HG03108 (cell line): ENCODE measurements around the gene LRRC75A.
"Not testable (repeated sequence)": the region's sequence is repeated elsewhere in the genome, so short reads cannot be mapped to it uniquely, and the experiment has no call there.

ENCODE experiments used
- ATAC-seq: cut with Tn5 transposase; IDR thresholded peaks from one replicate; pipeline ENCODE4 v1.9.1; 2021; ENCODE audit warnings: moderate library complexity; ENCODE audit not compliant: unreplicated experiment

Gene LRRC75A

DNA sequence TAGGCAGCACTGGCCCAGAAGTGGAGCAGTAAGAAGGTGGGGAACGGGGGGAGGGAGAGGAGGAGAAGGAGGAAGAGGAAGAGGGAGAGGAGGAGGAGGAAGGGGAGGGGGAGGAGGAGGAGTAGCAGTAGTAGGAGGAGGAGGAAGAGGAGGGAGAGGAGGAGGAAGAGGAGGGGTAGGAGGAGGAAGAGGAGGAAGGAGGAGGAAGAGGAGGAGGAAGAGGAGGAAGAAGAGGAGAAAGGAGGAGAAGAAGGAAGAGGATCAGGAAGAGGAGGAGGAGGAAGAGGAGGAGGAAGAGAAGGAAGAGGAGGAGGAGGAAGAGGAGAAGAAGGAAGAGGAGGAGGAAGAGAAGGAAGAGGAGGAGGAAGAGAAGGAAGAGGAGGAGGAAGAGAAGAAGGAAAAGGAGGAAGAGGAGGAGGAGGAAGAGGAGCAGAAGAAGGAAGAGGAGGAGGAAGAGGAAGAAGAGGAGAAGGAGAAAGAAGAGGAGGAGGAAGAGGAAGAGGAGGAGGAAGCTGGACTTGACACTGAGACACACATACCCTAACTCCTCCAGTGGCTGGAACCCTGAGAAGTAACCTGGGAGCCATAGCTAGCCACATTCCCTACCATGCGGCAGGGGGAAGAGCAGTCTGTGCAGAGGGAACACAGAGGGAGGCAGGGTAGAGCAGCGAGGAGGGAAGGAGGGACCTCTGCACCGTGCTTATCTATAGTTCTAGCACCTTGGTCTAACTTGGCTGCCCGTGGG, 35.8 kb downstream of the LRRC75A start:
- ATAC-seq: no peak

DNA sequence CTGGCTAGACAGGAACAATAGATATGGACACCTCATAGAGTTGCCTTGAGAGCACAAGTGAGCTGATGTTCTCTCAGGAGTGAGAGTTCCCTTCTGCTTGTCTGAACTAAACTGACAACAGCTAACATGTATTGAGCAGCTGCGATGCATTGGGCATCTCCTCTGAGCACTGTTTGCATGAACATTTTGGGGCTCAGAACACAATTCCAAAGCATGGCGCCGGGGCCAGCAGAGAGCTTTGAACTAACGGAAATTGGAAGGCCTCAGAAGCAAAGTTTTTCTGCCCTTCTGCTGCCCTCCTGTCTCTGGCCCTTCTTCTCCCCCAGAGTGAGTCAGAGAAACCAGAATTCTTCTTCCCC, 38.5 kb downstream of the LRRC75A start:
- no peak for ATAC-seq

DNA sequence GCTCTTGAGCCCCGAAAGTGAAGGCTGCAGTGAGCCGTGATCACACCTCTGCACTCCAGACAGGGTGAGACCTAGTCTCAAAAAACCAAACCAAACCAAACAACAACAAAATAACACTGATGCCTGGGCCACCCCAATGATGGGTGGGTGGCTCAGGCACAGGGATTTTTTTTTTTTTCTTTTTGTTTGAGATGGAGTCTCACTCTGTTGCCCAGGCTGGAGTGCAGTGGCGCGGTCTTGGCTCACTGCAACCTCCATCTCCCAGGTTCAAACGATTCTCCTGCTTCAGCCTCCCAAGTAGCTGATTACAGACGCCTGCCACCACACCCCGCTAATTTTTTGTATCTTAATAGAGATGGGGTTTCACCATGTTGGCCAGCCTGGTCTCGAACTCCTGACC, 39.7 kb downstream of the LRRC75A start:
- ATAC-seq: not testable (repeated sequence)

DNA sequence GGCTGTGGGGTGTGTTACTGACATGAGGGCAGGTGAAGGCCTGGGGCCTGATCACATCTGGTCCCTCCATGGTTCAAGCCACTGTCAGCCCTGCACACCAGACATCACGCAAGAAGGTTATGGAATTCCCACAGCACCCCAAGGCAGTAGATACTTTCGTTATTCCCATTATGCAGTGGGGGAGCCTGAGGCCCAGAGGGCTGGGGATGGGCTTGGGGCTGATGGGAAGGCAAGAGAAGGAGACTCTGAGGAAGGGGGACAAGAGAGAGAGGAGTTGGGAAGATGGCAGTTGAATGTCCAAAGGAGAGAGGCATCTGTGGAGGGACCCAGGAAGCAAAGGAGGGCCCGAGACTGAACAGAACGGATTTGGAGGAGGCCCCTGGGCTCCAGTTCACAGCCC, 42.0 kb downstream of the LRRC75A start:
- ATAC-seq: no peak

DNA sequence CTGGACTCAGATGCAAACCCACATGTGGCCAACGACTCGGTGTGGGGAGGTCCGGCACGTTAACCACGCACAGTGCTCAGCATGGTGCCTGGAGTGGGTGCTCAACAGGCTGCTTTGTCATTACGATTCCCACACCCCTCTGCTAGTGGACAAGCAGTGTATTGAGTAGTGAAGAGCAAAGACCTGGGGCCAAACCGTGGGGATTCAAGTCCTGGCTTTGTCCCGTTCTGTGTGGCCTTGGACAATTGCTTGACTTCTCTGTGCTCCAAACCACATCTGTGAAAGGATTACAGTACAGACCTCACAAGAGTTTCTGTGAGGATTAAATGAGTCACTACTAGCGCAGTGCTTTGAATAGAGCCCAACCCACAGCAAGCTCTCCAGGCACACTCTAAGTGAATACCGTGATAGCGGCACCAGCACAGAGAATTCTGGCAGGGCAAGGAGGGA, 42.8 kb downstream of the LRRC75A start:
- no peak for ATAC-seq

DNA sequence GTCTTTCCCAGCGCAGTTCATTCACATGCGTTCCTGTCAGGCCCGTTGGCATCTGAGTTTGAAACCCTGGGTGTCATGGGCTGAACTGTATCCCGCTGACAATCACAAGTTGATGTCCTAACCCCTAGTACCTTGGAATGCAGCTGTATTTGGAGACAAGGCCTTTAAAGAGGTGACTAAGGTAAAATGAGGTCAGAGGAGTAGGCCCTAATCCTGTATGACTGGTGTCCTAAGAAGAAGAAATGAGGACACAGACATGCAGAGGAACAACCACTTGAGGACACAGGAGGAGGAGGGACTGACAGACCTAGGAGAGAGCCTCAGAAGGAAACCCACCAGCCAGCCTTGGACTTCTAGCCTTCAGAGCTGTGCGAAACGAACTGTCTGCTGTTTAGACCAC, 43.5 kb downstream of the LRRC75A start:
- ATAC-seq: no peak

DNA sequence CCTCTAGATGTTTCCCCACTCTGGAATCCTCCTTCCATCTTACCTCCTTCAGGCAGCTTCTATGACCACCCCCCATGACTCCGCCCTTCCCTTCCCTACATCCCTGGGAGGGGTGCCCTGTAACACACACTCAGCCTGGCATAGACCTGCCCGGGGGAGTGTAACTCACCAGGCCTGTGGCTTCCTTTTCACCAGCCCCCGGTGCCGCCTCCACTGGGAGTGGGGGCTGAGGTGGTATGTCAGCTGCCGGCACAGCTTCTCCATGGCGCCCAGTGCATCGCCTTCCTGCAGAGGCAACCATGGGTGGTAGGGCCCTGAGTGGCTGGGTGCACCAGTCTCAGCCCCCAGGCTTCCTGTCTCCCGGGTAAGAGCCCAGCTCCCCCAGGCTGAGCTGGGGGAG, 44.3 kb downstream of the LRRC75A start:
- no peak for ATAC-seq

DNA sequence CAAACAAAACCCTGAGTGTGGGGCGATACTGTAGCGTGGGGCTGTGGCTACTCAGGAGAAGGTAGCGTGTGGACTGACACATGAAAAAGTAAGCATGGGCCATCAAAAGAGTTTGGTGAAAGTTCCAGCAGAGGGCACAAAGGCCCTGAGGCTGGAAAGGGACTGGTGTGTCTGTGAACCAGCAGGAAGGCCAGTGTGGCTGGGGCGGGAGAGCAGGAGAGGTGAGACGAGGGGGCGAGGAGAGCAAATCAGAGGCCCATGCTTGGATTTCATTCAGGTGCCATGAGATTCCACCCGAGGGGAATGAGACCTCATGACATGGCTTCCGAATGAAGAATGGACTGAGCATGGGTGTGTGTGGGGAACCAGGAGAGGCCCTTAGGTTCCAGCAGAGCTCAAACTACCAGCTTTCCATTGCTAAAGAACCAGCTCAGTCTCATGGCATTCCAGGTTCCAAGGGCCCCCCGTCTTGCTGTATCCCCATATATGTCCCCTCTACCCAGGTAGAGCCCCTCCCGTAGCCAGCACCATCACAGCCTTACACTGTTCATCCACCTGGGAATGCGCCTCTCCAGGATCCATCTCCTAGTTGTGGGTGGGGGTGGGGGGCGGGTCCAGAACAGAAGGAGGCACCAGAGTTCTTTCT, 45.5 kb downstream of the LRRC75A start:
- no peak for ATAC-seq

DNA sequence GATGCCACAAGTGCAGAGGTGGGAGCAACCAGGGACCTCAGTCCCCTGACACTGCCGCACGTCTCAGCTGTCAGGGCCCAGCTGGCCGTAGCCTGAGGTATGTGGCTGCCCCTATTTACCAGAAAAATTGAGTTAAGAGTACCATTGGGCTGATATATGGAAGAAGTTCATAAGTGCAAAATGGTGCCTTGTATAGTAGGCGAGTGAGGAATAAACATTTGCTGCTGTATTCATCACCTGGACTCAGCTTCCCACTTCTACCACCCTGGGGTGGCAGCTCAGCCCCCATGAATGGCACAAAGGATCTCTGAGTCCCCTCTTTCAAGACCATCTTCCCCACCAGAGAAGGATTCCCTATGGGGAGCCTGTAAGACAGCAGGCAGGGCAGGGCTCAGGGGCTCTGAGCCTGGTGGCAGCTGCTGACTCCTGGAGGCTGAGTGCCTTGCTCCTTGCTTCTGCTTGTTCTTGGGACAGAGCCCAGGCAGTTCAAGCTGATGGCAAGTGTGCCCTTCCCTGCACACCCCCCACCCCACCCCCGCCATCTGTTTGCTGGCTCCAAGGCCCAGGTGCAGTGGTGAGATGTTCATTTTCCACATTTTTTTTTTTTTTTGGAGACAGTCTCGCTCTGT, 47.6 kb downstream of the LRRC75A start:
- no peak for ATAC-seq

DNA sequence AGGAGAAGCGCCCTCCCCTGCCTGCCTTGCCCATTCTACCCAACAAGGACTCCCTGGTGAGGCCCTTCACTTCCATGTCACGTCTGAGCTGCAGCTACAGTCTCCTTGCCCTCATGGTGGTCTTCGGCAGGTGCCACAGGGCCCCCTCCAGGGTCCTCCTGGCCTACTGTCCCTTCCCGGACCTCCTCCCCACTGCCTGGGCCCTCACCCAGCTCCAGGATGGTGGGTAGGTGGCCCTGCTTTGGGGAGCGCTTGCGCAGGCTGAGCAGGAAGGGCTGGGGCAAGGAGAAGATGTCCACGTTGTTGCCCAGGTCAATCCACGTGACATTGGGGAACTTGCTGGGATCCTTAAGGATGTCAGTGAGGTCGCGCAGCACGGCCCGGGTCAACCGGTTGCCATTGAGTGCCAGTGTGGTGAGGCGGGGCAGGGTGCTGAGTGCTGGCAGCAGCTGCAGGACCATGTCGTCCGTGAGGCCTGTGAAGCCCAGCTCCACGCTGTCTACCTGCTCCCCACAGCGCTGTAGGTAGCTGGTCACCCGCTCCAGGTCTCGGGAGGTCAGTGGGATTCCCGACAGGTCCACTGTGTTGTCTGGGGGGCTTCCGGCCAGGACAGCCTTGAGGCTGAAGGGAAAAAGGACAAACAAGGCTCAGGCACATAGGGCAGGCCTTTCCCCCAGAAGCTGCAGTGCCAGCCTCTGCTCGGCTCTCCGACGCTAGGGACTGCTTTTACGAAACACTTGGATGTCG, 48.3 kb downstream of the LRRC75A start:
- no peak for ATAC-seq

DNA sequence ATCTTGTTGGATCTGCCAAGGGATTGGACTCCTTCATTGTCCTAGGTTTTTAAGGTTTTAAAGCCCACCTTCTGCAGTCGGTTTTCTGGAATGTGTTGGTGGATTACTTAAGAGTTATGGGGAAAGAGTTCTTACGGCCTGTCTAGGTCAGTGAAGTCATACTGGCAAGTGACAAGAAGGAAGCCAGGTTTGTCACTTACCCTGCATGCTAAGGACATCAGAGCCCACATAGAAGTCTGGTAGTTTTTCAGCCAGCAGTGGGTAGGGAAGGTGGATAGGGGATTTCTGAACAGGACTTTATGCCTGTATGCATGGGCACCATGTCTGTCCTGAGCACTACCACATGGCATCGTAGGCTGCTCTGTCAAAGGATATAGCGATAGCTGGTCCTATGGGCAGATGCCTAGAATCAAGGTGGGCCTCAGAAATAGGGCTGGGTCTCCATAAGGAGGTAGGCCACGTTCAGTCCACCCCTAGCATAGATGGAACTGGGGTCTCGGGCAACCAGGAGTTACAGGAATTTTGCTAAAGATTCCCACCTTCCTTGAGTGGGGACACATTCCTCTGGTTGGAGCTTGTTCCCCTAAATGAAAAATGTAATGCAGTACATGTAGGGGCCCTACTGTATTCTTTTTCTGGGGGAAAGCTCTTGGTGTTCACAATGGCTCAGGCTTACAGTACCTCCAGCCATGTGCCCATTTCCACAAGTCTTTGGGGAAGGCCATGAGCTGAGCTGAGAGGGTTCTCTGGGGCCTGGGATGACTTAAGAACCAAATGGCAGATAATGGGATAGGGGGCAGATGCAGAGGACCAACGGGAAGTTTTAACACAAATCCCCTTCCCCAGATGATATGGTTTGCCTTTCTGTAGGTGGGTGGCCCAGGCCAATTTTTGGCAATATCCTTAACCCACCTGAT, 49.1 kb downstream of the LRRC75A start:
- no peak for ATAC-seq

DNA sequence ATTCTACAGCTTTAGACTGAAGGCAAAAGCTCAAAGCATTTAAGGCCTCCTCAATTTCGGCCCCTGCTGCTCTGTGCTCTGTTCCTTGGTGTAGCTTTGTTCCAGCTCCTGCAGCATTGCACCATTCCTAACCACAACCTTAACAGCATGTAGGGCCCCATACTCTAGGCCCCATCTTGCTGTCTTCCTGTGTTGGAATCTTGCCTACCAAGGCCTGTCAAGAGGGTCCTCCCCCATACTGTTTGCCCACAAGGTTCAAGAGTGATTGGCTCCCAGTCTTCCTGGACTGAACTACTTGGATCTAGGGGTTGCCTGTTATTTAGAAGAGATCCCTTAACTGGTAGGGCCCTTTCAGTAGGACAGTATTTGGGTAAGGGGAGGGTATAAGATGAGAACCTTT, 49.9 kb downstream of the LRRC75A start:
- no peak for ATAC-seq

DNA sequence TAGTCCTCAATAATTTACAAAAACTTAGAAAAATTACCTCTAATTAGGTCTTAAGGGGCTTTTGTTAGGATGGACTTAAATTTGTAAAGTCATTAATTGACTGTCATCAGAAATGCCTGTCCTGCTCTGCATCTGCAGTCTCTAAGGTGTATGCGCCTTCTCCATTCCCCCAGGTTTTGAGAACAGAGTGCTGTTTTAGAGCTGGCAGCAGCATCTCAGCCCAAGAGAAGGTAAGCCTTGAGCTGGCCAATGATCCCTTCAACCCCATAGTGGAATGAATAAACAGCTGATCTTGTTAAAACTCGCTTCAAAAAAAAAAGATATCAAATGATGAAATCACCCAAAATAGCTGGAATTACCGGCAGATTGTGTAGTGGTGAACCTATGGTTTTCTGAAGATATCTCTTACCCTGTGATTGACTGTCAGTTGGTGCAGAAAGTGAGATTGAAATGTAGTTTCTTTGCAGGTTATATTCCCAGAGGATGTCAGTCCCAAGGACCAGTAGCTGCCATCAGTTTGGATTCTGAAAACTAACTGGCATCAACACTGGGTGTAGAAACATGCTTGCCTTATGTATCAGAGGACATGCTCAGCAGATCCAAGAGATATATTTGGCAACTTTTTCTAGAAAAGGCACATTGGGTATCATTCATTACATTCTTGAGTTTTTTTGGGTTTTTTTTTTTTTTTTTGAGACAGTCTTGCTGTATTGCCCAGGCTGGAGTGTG, 50.9 kb downstream of the LRRC75A start:
- no peak for ATAC-seq

DNA sequence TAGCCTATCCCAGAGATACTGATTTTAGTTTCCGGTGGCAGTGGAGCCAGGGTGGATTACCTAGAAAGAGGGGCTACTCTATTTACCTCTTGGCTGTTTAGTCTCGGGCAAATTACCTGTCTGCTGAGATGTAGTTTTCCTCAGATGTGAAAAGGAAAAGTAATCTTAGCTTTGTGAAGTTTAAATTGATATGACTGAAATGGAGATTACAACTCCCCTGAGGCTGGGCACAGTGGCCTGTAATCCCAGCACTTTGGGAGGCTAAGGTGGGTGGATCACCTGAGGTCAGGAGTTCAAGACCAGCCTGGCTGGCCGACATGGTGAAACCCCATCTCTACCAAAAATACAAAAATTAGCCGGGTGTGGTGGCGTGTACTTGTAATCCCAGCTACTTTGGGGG, 51.6 kb downstream of the LRRC75A start:
- not testable (repeated sequence) for ATAC-seq

DNA sequence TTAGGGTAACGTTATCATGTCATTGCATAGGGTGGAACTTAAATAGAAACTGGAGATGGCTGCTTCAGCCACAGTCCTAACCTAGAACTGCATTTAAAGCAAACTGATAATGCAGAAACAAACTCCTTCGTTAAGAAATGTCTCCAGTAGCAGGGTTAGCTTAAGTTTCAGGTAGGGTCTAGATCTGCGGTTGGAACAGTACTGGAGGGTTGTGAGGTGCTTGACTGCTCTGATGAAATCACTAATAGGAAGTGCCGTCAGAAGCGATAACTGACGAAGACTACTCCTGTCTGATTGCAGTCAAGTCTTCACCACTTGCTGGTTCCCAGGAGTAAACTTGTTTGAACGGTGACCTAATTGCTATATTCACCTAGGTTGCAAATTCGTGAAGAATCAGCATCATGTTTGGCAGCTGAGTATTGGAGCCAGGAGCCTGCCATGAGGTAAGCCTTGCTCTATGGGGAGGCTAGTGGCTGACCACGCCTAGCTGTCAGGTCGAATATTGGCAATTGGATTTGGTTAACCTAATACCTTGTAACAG, 52.1 kb downstream of the LRRC75A start:
- ATAC-seq: no peak

DNA sequence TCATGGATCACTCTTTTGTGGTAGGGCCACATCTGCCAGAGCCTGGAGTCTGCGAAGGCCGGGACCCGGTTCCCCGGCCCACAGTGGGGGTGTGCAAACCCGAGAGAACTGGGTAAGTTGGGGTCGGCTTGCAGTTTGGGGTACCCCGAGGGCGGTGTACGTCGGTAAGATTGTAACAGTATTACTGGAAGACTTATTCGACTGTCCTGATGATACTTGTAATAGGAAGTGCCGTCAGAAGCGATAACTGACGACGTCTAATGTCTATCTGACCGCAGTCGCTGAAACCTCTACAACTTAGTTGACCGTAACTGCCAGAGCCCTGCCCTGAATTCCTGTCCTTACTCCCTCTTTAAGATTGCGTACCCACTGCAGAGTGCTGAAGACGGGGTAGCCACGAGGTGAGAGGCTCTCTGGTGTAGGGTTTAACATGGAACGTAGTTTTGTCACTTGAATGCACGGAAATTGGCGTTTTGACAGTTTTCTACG, 52.6 kb downstream of the LRRC75A start:
- ATAC-seq: no peak

DNA sequence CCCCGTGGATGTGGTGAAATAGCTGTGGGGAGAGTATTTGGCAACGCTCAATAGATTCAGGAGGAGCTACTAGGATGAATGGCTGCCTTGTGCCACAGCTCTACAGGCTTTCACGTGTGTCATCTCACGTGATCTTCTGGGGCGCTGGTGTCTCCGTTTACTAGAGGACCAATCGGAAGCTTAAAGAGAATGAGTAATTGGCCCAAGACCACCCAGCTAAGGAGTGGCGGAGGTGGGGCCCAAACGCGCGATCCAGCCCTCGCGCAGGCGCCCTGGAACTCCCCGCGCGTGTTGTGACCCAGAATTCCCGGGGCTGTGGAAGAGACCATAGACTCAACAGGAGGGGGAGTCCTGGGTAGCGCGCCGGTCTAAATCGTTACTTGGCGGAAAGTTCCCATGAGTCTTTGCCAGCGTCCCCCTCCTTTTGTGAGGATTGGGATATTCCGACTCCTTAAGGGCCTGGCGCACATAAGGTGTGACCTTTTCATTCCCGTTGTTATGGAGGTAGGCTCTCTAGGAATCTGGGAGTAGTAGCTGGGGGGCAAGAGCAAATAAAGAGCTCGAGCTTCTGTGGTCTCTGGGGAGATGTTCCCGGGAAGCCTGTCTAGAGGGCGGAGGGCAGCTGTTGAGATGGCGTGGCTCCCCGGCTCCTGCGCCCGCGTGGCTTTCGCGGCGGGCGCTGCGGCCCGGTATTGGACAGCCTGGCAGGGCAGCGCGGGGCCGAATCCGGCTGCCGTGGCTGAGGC, 53.3 kb downstream of the LRRC75A start:
- peak; percentile 71 for ATAC-seq

DNA sequence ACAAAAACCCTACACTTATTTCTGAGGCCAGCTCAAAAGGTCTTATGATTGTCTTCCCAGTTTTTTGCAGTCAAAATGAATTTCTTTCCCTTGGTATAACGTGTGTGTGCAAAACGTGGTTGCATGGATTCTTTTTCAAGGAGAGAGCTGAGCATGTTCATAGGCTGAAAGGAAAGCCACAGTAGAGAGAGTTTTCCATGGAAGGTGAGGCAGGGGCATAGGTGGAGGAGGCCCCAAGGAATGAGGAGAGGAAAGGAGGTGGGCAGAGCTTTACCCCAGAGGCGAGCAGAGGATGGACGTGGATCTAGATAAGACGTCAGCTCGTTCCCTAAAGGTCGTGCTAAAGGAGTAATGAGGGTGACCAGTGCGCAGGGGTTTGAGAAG, 53.8 kb downstream of the LRRC75A start:
- peak; percentile 7 for ATAC-seq

DNA sequence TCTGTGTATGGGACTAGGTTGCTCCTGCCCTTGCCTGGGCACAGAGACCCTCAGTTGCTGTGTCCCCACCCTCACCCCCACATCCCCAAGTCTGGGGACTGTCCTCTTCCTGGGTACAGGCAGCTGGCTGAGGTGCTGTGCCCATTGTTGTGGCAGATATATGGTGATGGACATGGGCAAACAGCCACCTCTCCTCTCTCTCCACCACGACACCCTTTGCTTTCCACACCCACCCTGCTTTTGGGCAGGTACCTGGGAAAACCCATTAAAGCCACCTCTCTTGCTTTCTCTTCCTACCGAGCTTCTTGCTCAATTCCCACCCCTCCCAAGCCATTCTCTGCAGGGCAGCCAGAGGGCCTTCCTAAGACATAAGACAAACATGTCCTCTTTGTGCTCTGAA, 54.9 kb downstream of the LRRC75A start:
- no peak for ATAC-seq
